GM21367 (cell line): ENCODE data around the gene BTG1.
"Not testable (repeated sequence)": the region's sequence is repeated elsewhere in the genome, so short reads cannot be mapped to it uniquely, and the experiment has no call there.

Experiments
- ATAC-seq: cut with Tn5 transposase; IDR thresholded peaks from one replicate; pipeline ENCODE4 v1.9.1; 2021; ENCODE audit not compliant: unreplicated experiment

Gene BTG1

DNA sequence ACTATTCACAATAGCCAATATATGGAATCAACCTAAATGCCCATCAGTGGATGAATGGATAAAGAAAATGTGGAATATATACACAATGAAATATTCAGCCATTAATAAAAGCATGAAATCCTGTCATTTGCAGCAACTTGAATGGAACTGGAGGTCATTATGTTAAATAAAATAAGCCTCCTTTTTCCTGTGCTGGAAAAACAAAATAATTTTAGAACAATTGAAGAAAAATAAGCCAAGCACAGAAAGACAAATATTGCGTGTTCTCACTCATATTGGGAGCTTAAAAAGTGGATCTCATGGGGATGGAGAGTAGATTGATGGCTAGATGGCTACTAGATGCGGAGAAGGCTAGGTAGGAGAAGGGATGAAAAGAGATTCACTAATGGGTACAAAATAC lies 6.3 kb upstream of the BTG1 start:
- no peak for ATAC-seq

DNA sequence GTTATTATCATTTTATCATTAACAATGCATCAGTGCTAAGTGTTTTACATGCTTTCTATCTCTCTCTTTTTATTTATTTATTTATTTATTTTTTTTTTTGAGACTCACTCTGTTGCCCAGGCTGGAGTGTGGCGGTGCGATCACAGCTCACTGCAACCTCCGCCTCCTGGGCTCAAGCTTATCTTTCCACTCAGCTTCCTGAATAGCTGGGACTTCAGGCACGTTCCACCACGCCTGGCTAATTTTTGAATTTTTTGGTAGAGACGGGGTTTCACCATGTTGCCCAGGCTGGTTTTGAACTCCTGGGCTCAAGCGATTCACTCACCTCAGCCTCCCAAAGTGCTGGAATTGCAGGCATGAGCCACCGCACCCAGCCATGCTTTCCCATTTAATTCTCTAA lies 3.9 kb upstream of the BTG1 start:
- ATAC-seq: no peak

- no peak for ATAC-seq
Observed at GRCh38 chr12:92147491-92147890, 1.8 kb upstream of the BTG1 start.

- ATAC-seq: no peak
Observed at GRCh38 chr12:92146497-92147224, 1.0 kb upstream of the BTG1 start.

DNA sequence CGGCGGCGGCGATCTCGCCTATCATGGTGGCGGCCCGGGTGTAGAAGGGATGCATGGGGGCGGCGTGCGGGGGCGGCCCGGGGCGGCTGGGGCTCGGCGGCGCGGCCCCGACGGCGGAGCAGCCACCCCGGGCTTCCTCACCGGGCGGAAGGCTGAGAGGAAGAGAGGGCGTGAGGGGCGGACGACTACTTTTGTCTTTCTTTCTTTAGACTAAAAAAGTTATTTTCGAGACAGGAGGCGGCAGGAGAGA lies 240 bp downstream of the BTG1 start:
- ATAC-seq: peak; percentile 0

DNA sequence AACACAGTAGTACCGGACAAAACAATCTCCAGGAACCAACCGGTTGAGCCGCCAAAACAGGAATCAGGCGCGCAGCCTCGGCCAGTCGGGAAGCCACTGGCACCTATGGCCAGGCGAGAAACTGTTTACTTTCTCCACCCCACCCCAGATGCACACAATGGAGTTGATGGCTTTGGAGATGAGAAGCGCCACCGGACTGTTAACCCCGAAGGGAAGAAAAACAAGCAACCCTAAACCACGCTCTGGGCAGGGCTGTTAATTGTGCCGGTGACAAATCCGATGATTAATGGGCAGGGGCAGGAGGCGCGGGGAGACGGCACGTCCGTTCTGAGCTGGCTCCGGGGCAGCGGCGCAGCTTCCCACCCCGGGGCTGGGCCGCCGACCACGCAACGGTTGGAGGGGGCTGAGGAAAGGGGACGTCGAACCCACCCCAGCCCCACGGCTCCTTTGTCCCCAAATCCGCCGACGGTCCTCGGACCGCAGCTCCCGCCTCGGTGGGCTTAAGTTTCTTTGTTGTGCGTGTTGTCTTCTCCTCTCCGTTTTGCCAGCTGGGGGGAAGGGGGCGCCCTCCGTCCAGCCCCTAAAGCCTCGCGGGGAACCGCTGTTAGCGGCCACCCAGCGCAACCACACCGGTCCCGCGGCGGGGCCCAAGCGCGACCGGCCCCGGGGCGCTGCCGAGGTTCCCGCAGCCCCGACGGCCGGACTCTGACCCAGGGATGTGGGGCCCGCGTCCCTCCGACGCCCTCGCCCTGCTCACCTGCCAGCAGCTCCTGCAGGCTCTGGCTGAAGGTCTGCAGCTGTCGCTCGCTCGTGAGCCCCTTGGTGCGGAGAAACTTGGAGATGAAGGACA lies 790 bp downstream of the BTG1 start:
- no peak for ATAC-seq

DNA sequence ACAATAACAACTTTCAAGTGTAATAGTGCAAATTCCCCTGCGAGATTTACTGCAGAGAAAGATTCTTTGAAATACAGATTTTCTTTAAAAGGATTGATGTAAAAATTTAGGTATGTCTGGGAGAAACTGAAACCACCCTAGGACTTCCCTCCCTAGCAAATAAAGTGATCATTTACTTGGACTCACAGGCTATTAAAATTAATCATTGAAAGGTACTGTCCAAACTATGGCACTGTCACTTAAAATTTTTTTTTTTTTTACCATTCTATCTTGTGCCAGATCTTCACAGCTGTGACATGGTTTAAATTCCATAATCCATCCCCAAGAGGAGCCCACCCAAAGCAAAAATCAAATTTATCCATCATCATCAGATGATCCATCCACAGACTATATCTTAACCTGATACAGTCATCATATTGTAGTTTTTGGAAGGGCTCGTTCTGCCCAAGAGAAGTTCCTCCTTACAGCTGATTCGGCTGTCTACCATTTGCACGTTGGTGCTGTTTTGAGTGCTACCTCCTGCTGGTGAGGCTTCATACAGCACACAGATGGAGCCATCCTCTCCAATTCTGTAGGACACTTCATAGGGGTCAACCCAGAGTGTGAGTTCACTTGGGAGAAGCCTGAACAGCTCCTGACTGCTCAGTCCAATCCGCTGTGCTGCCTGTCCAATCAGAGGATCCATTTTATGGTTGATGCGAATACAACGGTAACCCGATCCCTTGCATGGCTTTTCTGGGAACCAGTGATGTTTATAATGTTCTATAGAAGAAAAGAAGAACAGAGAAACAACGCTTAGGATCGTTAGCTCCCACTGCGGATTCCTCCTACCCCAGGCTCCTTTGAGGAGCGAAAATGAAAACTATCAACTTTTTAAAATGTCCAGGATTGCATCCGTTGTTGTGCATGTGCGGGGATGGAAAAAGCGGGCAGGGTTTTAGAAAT lies 1.7 kb downstream of the BTG1 start:
- no peak for ATAC-seq

GRCh38 chr12:92143258-92143657 lies 2.4 kb downstream of the BTG1 start:
- ATAC-seq: no peak

GRCh38 chr12:92142251-92142926 lies 3.3 kb downstream of the BTG1 start:
- ATAC-seq: no peak

- ATAC-seq: no peak
Observed at GRCh38 chr12:92141591-92142121, 4.0 kb downstream of the BTG1 start.

- no peak for ATAC-seq
Observed at GRCh38 chr12:92140896-92141536, 4.6 kb downstream of the BTG1 start.

DNA sequence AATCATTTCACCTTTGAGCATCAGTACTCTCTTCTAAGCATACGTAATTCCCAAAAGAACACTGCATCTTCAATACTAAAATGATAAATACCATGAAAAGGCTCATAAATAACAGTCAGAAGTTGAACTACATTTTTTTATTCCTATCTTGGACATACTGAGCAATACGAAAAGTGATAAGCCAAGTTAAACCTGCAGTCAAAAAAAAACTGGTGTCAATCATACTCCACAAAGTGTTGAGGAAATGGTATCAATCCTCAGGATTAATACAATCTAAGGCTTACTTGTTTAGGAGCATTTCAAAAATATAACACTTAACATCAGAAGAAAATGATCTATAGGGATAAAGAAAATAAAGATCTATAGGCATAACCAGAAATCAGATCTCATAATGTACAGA lies 5.5 kb downstream of the BTG1 start:
- no peak for ATAC-seq

- no peak for ATAC-seq
Observed at GRCh38 chr12:92139634-92140150, 6.0 kb downstream of the BTG1 start.

DNA sequence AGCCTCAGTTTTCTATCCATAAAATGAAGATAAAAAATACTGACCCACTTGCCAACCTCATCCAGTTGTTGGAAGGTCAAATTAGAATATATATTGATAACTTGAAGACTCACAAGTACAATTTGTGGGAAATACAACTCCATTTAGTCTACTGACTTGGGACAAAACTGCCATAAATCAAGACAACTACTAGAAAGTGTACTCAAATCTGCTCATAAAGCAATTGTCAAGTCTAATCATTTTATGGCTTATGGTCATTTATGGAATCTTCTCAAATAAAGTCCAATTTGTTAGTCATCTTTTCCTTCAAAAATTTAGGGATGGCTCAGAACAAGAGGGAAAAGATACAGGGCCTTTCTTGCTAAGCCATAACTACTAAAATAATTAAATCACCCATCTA lies 7.0 kb downstream of the BTG1 start:
- ATAC-seq: no peak

DNA sequence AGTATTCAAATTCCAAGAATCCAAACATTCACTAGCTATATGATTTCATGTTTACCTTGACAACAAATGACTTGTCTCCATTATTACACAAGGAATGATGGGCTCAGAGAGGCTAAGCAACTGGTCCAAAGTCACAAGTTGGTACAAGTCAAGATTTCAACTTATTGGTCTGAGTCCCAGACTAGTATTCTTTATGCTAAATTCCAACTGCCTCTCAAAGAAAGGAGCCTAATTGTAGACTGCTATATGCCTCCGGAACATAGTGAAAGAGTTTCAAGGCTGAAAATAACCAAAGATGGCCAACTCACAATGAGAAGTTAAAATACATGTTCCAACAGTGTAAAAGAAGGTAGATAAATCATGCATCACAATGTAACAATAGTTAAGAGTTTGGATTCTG lies 7.5 kb downstream of the BTG1 start:
- no peak for ATAC-seq

GRCh38 chr12:92136965-92137721 lies 8.5 kb downstream of the BTG1 start:
- ATAC-seq: no peak

DNA sequence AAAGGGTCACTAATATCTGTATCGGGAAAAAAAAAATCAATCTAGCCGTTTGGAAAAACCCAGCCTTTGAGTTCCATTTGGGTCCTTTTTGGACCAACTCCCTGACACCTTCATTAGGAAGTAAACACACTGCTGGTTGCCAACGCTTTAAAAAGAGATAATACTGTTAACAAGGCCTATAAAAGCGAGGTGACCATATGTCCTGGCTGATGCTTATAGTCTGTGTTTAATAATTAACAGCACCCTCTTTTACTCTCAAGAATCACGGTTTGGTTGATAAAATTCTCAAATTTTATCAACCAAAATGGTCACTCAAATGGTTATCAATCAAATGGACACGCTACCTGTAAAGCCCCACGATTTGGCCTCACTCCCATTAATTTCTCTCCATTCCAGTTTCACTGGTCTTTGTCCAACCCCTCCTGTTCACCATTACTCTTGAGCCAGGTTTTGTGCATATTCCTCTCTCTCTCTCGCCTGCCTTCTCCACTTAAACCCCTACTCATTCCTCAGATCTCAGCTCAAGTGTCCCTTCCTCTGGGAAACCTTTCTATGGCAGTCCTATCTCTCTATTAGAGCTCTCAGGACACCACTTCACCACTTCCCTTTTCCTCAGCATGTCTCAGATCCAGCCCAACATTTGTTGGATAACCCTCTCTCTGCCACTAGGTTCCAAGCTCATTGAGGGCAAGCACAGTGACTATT lies 9.5 kb downstream of the BTG1 start:
- ATAC-seq: no peak

DNA sequence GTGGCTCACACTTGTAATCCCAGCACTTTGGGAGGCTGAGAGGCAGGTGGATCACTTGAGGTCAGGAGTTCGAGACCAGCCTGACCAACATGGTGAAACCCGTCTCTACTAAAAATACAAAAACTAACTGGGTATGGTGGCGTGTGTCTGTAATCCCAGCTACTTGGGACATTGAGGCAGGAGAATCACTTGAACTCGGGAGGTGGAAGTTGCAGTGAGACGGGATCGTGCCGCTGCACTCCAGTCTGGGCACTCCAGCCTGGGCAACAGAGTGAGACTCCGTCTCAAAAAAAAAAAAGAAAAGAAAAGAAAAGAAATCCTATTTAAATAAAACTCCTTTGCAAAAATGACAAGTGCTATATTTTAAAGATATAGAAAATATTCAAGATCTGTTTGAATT lies 10.1 kb downstream of the BTG1 start:
- ATAC-seq: not testable (repeated sequence)
